H1 (cell line): ENCODE measurements around the gene BORCS6. TPM values are rescaled to one million over a fixed set of nuclear protein-coding genes. Genes with fewer than 3 reads are reported as not detected.

Source experiments
- CTCF ChIA-PET: fragments of 300-600 bp; sonication (Branson Sonifier 250); formaldehyde crosslinking; loops from one replicate; lab custom pipeline; 2021; ENCODE audit not compliant: partially characterized antibody; lab: Charles Lee
- POLR2A ChIA-PET: fragments of 300-600 bp; sonication (Branson Sonifier 250); formaldehyde crosslinking; loops from one replicate; lab custom pipeline; 2021; ENCODE audit warnings: inconsistent platforms; ENCODE audit not compliant: partially characterized antibody; lab: Charles Lee
- DNase-seq, 2 experiments: peaks; one replicate each; pipeline versions ENCODE4 v3.0.0 to v3.0.0-alpha.2; 2010 to 2022; ENCODE audit warnings: low spot score in 2 of 2, low read depth in 1 of 2, mixed read lengths in 1 of 2
- FAIRE-seq: peaks from 2 replicates; lab custom pipeline; 2011; peaks lifted over from hg19 to GRCh38; lab: Jason Lieb, UNC
- H2AFZ ChIP-seq: 2 replicates; pipeline ENCODE4 v1.8.1; 2012; ENCODE audit warnings: low read length, inconsistent platforms
- H2AK5ac ChIP-seq: 2 replicates; pipeline ENCODE4 v1.6.1; 2013; ENCODE audit warnings: low read depth, low read length
- H2BK120ac ChIP-seq: replicated peaks from 2 replicates; pipeline ENCODE3; 2013; ENCODE audit warnings: low read depth, low read length, inconsistent platforms
- H2BK12ac ChIP-seq: 2 replicates; pipeline ENCODE4 v1.6.1; 2013; ENCODE audit warnings: low read depth, low read length
- H2BK15ac ChIP-seq: 2 replicates; pipeline ENCODE4 v1.6.1; 2013; ENCODE audit warnings: low read length
- H2BK20ac ChIP-seq: 2 replicates; pipeline ENCODE4 v1.6.1; 2013; ENCODE audit warnings: low read length
- H2BK5ac ChIP-seq: 2 replicates; pipeline ENCODE4 v1.6.1; 2013; ENCODE audit warnings: low read depth, low read length
- H3K14ac ChIP-seq: 2 replicates; pipeline ENCODE4 v1.6.1; 2013; ENCODE audit warnings: inconsistent platforms; ENCODE audit not compliant: insufficient read length
- H3K18ac ChIP-seq: 2 replicates; pipeline ENCODE4 v1.6.1; 2013; ENCODE audit warnings: low read length; ENCODE audit errors: extremely low read depth
- H3K23ac ChIP-seq: 2 replicates; pipeline ENCODE4 v1.6.1; 2013; ENCODE audit warnings: inconsistent platforms; ENCODE audit not compliant: insufficient read length
- H3K23me2 ChIP-seq: 2 replicates; pipeline ENCODE4 v1.6.1; 2013; ENCODE audit warnings: low read depth, low read length
- H3K27ac ChIP-seq: 2 replicates; pipeline ENCODE4 v1.6.1; 2011; ENCODE audit warnings: low read depth, low read length, inconsistent platforms
- H3K27me3 ChIP-seq, 4 experiments: replicated peaks in 1 of 4; 1 replicate in 1 of 4; 2 replicates in 3 of 4; pipeline versions ENCODE4 v1.6.1 to v1.8.1; 2011 to 2013; ENCODE audit warnings: low read length in 3 of 4, mild to moderate bottlenecking in 3 of 4, inconsistent platforms in 2 of 4, mixed read lengths in 2 of 4, moderate library complexity in 1 of 4; ENCODE audit not compliant: control insufficient read depth in 3 of 4, insufficient read depth in 3 of 4; ENCODE audit errors: extremely low read depth in 1 of 4
- H3K36me3 ChIP-seq, 4 experiments: 2 replicates each; pipeline versions ENCODE4 v1.6.1 to v1.8.1; 2011 to 2013; ENCODE audit warnings: mild to moderate bottlenecking in 4 of 4, low read length in 3 of 4, moderate library complexity in 2 of 4, control low read depth in 1 of 4, inconsistent platforms in 1 of 4; ENCODE audit not compliant: insufficient read depth in 4 of 4, control insufficient read depth in 2 of 4
- H3K4ac ChIP-seq: replicated peaks from 2 replicates; pipeline ENCODE3; 2013; ENCODE audit warnings: low read length, low read depth, mixed read lengths, inconsistent platforms; ENCODE audit not compliant: insufficient read length
- H3K4me1 ChIP-seq, 4 experiments: replicated peaks in 1 of 4; 1 replicate in 1 of 4; 2 replicates in 3 of 4; pipeline versions ENCODE4 v1.6.1 to v1.8.1; 2011 to 2013; ENCODE audit warnings: low read length in 3 of 4, inconsistent platforms in 2 of 4, mixed read lengths in 1 of 4; ENCODE audit not compliant: insufficient read depth in 4 of 4, control insufficient read depth in 3 of 4
- H3K4me2 ChIP-seq, 2 experiments: 2 replicates each; pipeline versions ENCODE4 v1.6.1 to v1.8.1; 2011 to 2013; ENCODE audit warnings: low read depth in 2 of 2, low read length in 2 of 2, control low read depth in 1 of 2, inconsistent platforms in 1 of 2, mild to moderate bottlenecking in 1 of 2; ENCODE audit not compliant: insufficient read depth in 1 of 2
- H3K4me3 ChIP-seq, 4 experiments: fragments of 200-600, 300-600 bp in 1 of 4; sonication (generic), shearing (Covaris generic), sonication (Bioruptor Twin) in 1 of 4; 2 replicates each; pipeline versions ENCODE4 v1.5.1 to v1.8.1; 2011 to 2016; ENCODE audit warnings: low read length in 4 of 4, low read depth in 3 of 4, control low read depth in 2 of 4, inconsistent platforms in 2 of 4, mild to moderate bottlenecking in 2 of 4, mixed read lengths in 1 of 4, moderate library complexity in 1 of 4; ENCODE audit not compliant: insufficient read depth in 2 of 4; ENCODE audit errors: extremely low read depth in 1 of 4
- H3K56ac ChIP-seq: replicated peaks from 2 replicates; pipeline ENCODE3; 2013; ENCODE audit warnings: low read depth, mild to moderate bottlenecking, mixed read lengths, low read length, inconsistent platforms; ENCODE audit not compliant: insufficient read length
- H3K79me1 ChIP-seq: 2 replicates; pipeline ENCODE4 v1.6.1; 2013; ENCODE audit warnings: low read depth, low read length, control low read depth
- H3K79me2 ChIP-seq, 2 experiments: 2 replicates each; pipeline versions ENCODE4 v1.6.1 to v1.8.1; 2012 to 2013; ENCODE audit warnings: low read length in 2 of 2, mild to moderate bottlenecking in 2 of 2, inconsistent platforms in 1 of 2; ENCODE audit not compliant: insufficient read depth in 2 of 2, control insufficient read depth in 1 of 2
- H3K9ac ChIP-seq, 4 experiments: replicated peaks in 1 of 4; 1 replicate in 1 of 4; 2 replicates in 3 of 4; pipeline versions ENCODE4 v1.6.1 to v1.8.1; 2011 to 2013; ENCODE audit warnings: low read depth in 3 of 4, low read length in 3 of 4, control low read depth in 2 of 4, mild to moderate bottlenecking in 2 of 4, moderate library complexity in 2 of 4, inconsistent platforms in 1 of 4; ENCODE audit errors: extremely low read depth in 1 of 4
- H3K9me3 ChIP-seq, 2 experiments: 2 replicates each; pipeline versions ENCODE4 v1.6.1 to v1.8.1; 2012 to 2013; ENCODE audit warnings: mild to moderate bottlenecking in 2 of 2, moderate library complexity in 2 of 2, control low read depth in 1 of 2, inconsistent platforms in 1 of 2, low read depth in 1 of 2, low read length in 1 of 2, mixed read lengths in 1 of 2; ENCODE audit not compliant: insufficient read depth in 2 of 2
- H4K20me1 ChIP-seq, 2 experiments: replicated peaks in 1 of 2; 2 replicates each; pipeline versions ENCODE3 to v1.8.1; 2011 to 2013; ENCODE audit warnings: inconsistent platforms in 2 of 2, low read length in 2 of 2, mild to moderate bottlenecking in 1 of 2; ENCODE audit not compliant: insufficient read depth in 2 of 2, control insufficient read depth in 1 of 2
- H4K5ac ChIP-seq: 2 replicates; pipeline ENCODE4 v1.6.1; 2013; ENCODE audit warnings: low read length, low read depth, mixed read lengths, inconsistent platforms; ENCODE audit not compliant: insufficient read length
- H4K8ac ChIP-seq: 2 replicates; pipeline ENCODE4 v1.8.0; 2013; ENCODE audit warnings: mild to moderate bottlenecking, moderate library complexity, low read length, inconsistent platforms; ENCODE audit not compliant: insufficient read depth; ENCODE audit errors: extremely low read depth
- H4K91ac ChIP-seq: replicated peaks from 2 replicates; pipeline ENCODE3; 2013; ENCODE audit warnings: low read length, mixed read lengths, inconsistent platforms; ENCODE audit not compliant: insufficient read length
- ATF2 ChIP-seq: IDR thresholded peaks from 2 replicates; pipeline ENCODE4 v1.6.1; 2012; ENCODE audit warnings: low read length, inconsistent platforms
- CHD1 ChIP-seq: IDR thresholded peaks from 2 replicates; pipeline ENCODE4 v1.6.1; 2012; ENCODE audit warnings: low read depth, low read length, improper control_type of control experiment
- CREB1 ChIP-seq: IDR thresholded peaks from 2 replicates; pipeline ENCODE4 v1.6.1; 2012; ENCODE audit warnings: inconsistent platforms
- CTBP2 ChIP-seq: IDR thresholded peaks from 2 replicates; pipeline ENCODE4 v1.7.0; 2011; ENCODE audit warnings: borderline replicate concordance, mild to moderate bottlenecking, moderate library complexity, mixed read lengths, low read length; ENCODE audit not compliant: insufficient read depth, insufficient read length
- MAX ChIP-seq: IDR thresholded peaks from 2 replicates; pipeline ENCODE4 v1.6.1; 2012; ENCODE audit warnings: inconsistent platforms
- POLR2A ChIP-seq, 2 experiments: IDR thresholded peaks; 1 replicate in 1 of 2; 2 replicates in 1 of 2; pipeline ENCODE4 v1.6.1; 2011; ENCODE audit warnings: low read depth in 2 of 2, low read length in 2 of 2, mild to moderate bottlenecking in 2 of 2; ENCODE audit errors: control extremely low read depth in 1 of 2
- RFX5 ChIP-seq: IDR thresholded peaks from 2 replicates; pipeline ENCODE4 v1.6.1; 2011; ENCODE audit warnings: low read depth, low read length, improper control_type of control experiment, borderline replicate concordance
- RNF2 ChIP-seq: fragments of 200-900, 300-1000 bp; sonication (generic); IDR thresholded peaks from 2 replicates; pipeline ENCODE4 v1.7.1; 2016; ENCODE audit warnings: borderline replicate concordance, low read depth, mild to moderate bottlenecking, antibody characterized with exemption, low read length; ENCODE audit not compliant: poor library complexity, severe bottlenecking; ENCODE audit errors: missing control alignments
- SP1 ChIP-seq: IDR thresholded peaks from 2 replicates; pipeline ENCODE4 v1.6.1; 2011; ENCODE audit warnings: low read depth, low read length
- WGBS, 2 experiments: shearing (Covaris generic) in 1 of 2; methylation state at CpG; one replicate each; pipeline versions ENCODE4 v1.1.6 to v1.1.7; 2013 to 2015; ENCODE audit warnings: low lambda C conversion rate in 2 of 2, mixed read lengths in 2 of 2, inconsistent platforms in 1 of 2, low coverage in 1 of 2, missing lambda C conversion rate in 1 of 2; ENCODE audit not compliant: insufficient replicate concordance in 2 of 2, insufficient coverage in 1 of 2, insufficient read length in 1 of 2; ENCODE audit errors: extremely low coverage in 1 of 2, missing lambda C conversion rate in 1 of 2; 5-methylcytosine and 5-hydroxymethylcytosine counted together
- polyA plus RNA-seq, 7 experiments: library from polyadenylated mRNA; depleted of rRNA in 3 of 7; stranded (reverse) in 5 of 7; unstranded in 2 of 7; fragments of >200 nt in 5 of 7; fragments of 200-250 nt in 2 of 7; gene quantifications; 1 replicate in 5 of 7; 2 replicates in 1 of 7; 4 replicates in 1 of 7; pipeline versions ENCODE4 v1.2.1 to v1.2.3, GENCODE V29; 2011 to 2013; ENCODE audit warnings: missing spikeins in 2 of 7, mixed read lengths in 2 of 7
- total RNA-seq: library from RNA; stranded (reverse); fragmentation: NEBNext Ultra II Directional; extraction: Animal tissue kit (Norgen Biotek cat#: 25700); gene quantifications from 2 replicates; pipeline ENCODE4 v1.2.1, GENCODE V29; 2021

The BORCS6 gene
- total and polyA plus RNA-seq, 2 of the 8 experiments (the other 6 are each of a cell fraction or from before 2014, with no cell fraction given): 3.3 to 3.6 TPM

GRCh38 chr17:8153957-8154607 is 35.9 kb downstream of the BORCS6 start:
- Histone ChIP-seq H2AK5ac (peak overlapping the region; percentile 3; the same call in 1 of the 2 replicates), H4K8ac (peak overlapping the region; percentile 83; the same call in 1 of the 2 replicates), H3K27ac (peak overlapping the region; percentile 84), H3K4me2 (peak overlapping the region; percentile 96 to 100), H3K9ac (peak overlapping the region in 3 of 4 experiments; percentile 22 to 51 (median 48); a peak in 5 of 7 replicates), H2BK5ac (peak overlapping the region; percentile 68; the same call in 1 of the 2 replicates), H3K79me2 (peaks cover 0 to 5% of the 10 kb centered on the region in 2 experiments; a peak in 1 of 4 replicates), H3K4me3 (peak overlapping the region; percentile 22 to 76 (median 36); a peak in 7 of 8 replicates), H3K4me1 (peaks cover 12 to 33% (median 19%) of the 10 kb centered on the region in 4 experiments), H3K9me3 (no peaks in the 10 kb centered on the region), H4K5ac (no peak overlapping the region), H3K36me3 (peaks cover 5 to 9% (median 7%) of the 10 kb centered on the region in 4 experiments; a peak in 6 of 8 replicates), H3K14ac (no peak overlapping the region), H3K4ac (no peak overlapping the region), H2BK12ac (peak overlapping the region; percentile 91), H3K27me3 (no peaks in the 10 kb centered on the region), H4K91ac (peak overlapping the region; percentile 20), H3K23me2 (peaks cover 21% of the 10 kb centered on the region), H3K23ac (no peak overlapping the region), H4K20me1 (peaks cover 0 to 16% of the 10 kb centered on the region in 2 experiments), H3K56ac (no peak overlapping the region), H3K18ac (peak overlapping the region; percentile 38), H2AFZ (no peak overlapping the region), H2BK120ac (no peak overlapping the region), H2BK20ac (no peak overlapping the region), H3K79me1 (peaks cover 7% of the 10 kb centered on the region; the same call in 1 of the 2 replicates), H2BK15ac (peak overlapping the region; percentile 88)
- CTCF ChIA-PET: interaction anchor here (0.6 to 10.3 kb wide), 4 partner anchors 11 to 294 kb away, joined by 3 to 133 read pairs (median 4); partner anchors contain the start of gene ALOXE3
- 12% methylated on average over 16 of the region's 22 CpGs; no CpG with 5 or more reads in 1 of the 2 experiments for WGBS, 2 experiments
- DNase-seq: peak; percentile 75 to 99
- POLR2A ChIA-PET: interaction anchor here (0.7 to 15.7 kb wide), 9 partner anchors 9 to 65 kb away, joined by 3 to 289 read pairs (median 5); partner anchors contain the start of genes ALOXE3, AURKB, HES7 and TMEM107
- FAIRE-seq: no peak
- TF ChIP-seq SP1: peak; percentile 81; the same call in 1 of the 2 replicates
- peak; percentile 59; the same call in 1 of the 2 replicates for TF ChIP-seq ATF2
- TF ChIP-seq RNF2: no peak
- TF ChIP-seq RFX5: peak; percentile 38; the same call in 1 of the 2 replicates
- peak; percentile 94 for TF ChIP-seq CREB1
- TF ChIP-seq CHD1: no peak
- peak; percentile 36 to 68 for TF ChIP-seq POLR2A (IDR thresholded peaks at IDR 0.05; ENCODE audit: control extremely low read depth in 1 of 2, low read depth in 2 of 2, low read length in 2 of 2)
- no peak for TF ChIP-seq CTBP2
- peak; percentile 49 for TF ChIP-seq MAX
